ENCODE data around the gene GUCY2F.

The GUCY2F gene

DNA sequence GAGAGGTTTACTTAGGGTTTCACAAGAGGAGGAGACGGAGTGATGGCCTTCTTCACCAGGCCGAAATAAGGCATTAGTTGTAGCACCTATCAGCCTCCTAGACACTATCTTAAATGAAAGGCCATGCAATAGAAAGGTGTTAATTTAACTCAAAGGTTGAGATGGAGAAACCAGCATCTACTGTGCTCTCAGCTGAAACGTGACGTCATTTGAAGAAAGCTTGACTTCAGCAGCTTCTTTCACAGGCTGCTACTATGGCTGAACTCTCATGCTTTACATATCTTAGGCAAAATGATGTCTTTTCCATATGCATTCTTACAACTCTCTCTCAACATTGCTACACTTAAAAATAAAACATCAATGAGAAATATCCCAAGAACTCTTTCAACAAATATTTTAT, 99.6 kb downstream of the GUCY2F start:
- Histone ChIP-seq H3K27me3 (ENCODE audit: insufficient read depth, low read length) (no peaks in the 10 kb centered on the region), H3K9ac (ENCODE audit: low read length) (no peak overlapping the region), H3F3A (ENCODE audit: insufficient read depth, low read length) (no peaks in the 10 kb centered on the region), H3K4me3 (ENCODE audit: low read depth, low read length, poor library complexity, severe bottlenecking) (no peak overlapping the region), H3K9me3 (ENCODE audit: low read length) (no peaks in the 10 kb centered on the region), H2AFZ (ENCODE audit: low read length) (no peak overlapping the region), H3K4me2 (ENCODE audit: low read length) (no peak overlapping the region), H4K20me1 (ENCODE audit: insufficient read depth, low read length) (no peaks in the 10 kb centered on the region), H3K36me3 (ENCODE audit: insufficient read depth, low read length) (no peaks in the 10 kb centered on the region), H3K27ac (ENCODE audit: low read depth, low read length, poor library complexity, severe bottlenecking) (no peak overlapping the region), H3K79me2 (ENCODE audit: insufficient read depth, low read length) (no peaks in the 10 kb centered on the region), H3K9me2 (ENCODE audit: low read depth, low read length) (no peaks in the 10 kb centered on the region), H3K4me1 (ENCODE audit: insufficient read depth, low read length, severe bottlenecking) (no peaks in the 10 kb centered on the region)
- TF ChIP-seq, protein P1, sequence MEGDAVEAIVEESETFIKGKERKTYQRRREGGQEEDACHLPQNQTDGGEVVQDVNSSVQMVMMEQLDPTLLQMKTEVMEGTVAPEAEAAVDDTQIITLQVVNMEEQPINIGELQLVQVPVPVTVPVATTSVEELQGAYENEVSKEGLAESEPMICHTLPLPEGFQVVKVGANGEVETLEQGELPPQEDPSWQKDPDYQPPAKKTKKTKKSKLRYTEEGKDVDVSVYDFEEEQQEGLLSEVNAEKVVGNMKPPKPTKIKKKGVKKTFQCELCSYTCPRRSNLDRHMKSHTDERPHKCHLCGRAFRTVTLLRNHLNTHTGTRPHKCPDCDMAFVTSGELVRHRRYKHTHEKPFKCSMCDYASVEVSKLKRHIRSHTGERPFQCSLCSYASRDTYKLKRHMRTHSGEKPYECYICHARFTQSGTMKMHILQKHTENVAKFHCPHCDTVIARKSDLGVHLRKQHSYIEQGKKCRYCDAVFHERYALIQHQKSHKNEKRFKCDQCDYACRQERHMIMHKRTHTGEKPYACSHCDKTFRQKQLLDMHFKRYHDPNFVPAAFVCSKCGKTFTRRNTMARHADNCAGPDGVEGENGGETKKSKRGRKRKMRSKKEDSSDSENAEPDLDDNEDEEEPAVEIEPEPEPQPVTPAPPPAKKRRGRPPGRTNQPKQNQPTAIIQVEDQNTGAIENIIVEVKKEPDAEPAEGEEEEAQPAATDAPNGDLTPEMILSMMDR (IDR thresholded peaks at IDR 0.05; ENCODE audit: low read length): no peak
- TF ChIP-seq EZH2 (IDR thresholded peaks at IDR 0.05; ENCODE audit: borderline replicate concordance, low read length): no peak

DNA sequence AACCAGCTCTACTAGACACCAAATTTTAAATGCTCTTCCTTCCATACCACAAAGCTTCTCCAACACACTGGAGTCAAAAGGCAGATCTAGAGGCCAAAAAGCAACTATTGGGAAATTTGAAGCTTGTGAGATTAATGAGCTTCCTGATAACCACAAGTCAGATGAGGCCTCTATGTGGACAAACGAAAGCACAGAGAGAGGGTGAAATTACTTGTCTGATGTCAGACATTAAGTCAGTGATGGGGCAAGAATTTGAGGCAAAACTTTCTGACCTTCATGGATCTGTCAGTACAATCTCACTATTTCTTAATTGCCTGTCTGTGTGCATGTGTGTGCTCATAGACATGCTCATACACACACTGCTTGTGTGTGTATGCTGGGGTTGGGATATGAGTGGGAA, 103.6 kb downstream of the GUCY2F start:
- Histone ChIP-seq H3K79me2 (ENCODE audit: insufficient read depth, low read length) (no peaks in the 10 kb centered on the region), H3K4me2 (ENCODE audit: low read length) (no peak overlapping the region), H3K9me3 (ENCODE audit: low read length) (no peaks in the 10 kb centered on the region), H3K27ac (ENCODE audit: low read depth, low read length, poor library complexity, severe bottlenecking) (no peak overlapping the region), H3F3A (ENCODE audit: insufficient read depth, low read length) (no peaks in the 10 kb centered on the region), H2AFZ (ENCODE audit: low read length) (no peak overlapping the region), H3K36me3 (ENCODE audit: insufficient read depth, low read length) (no peaks in the 10 kb centered on the region), H3K4me3 (ENCODE audit: low read depth, low read length, poor library complexity, severe bottlenecking) (no peak overlapping the region), H3K4me1 (ENCODE audit: insufficient read depth, low read length, severe bottlenecking) (no peaks in the 10 kb centered on the region), H4K20me1 (ENCODE audit: insufficient read depth, low read length) (no peaks in the 10 kb centered on the region), H3K27me3 (ENCODE audit: insufficient read depth, low read length) (no peaks in the 10 kb centered on the region), H3K9me2 (ENCODE audit: low read depth, low read length) (no peaks in the 10 kb centered on the region), H3K9ac (ENCODE audit: low read length) (no peak overlapping the region)
- TF ChIP-seq, protein P1 (IDR thresholded peaks at IDR 0.05; ENCODE audit: low read length): no peak
- TF ChIP-seq EZH2 (IDR thresholded peaks at IDR 0.05; ENCODE audit: borderline replicate concordance, low read length): no peak

DNA sequence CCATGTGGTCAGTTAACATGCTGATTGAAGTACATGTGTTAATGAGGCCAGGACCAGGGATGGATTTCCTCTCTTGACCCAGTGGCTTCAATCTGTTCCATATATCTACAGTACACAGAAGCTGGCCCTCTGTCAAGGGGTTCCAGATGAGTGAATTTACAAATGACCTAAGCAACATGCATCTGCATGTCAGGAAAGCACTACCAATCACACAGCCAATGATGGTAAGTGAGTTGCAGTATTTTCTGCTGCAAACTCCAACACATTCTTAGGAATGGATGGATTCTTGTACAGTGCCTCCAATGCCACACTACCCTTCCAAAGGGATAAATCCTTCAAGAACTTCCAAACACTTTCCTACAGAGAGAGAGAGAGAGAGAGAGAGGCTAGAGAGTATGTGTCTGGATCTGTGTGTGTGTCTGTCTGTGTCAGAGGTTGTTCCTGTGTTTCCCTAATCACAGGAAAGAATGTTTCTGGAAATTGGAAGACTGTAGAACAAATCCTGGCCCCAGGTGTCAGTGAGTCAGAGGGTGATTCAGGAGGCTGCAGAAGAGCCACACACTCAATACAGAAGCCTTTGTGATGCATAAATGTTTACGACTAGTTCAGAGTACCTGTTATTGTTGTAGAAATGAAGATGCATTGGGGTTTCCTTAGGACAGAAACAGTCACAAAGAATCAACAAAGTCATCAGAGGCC, 107.5 kb downstream of the GUCY2F start:
- Histone ChIP-seq H2AFZ (ENCODE audit: low read length) (no peak overlapping the region), H3K27me3 (ENCODE audit: insufficient read depth, low read length) (no peaks in the 10 kb centered on the region), H3K27ac (ENCODE audit: low read depth, low read length, poor library complexity, severe bottlenecking) (no peak overlapping the region), H3K79me2 (ENCODE audit: insufficient read depth, low read length) (no peaks in the 10 kb centered on the region), H3K9ac (ENCODE audit: low read length) (no peak overlapping the region), H4K20me1 (ENCODE audit: insufficient read depth, low read length) (no peaks in the 10 kb centered on the region), H3K9me3 (ENCODE audit: low read length) (no peaks in the 10 kb centered on the region), H3K9me2 (ENCODE audit: low read depth, low read length) (no peaks in the 10 kb centered on the region), H3F3A (ENCODE audit: insufficient read depth, low read length) (no peaks in the 10 kb centered on the region), H3K4me2 (ENCODE audit: low read length) (no peak overlapping the region), H3K4me1 (ENCODE audit: insufficient read depth, low read length, severe bottlenecking) (no peaks in the 10 kb centered on the region), H3K36me3 (ENCODE audit: insufficient read depth, low read length) (no peaks in the 10 kb centered on the region), H3K4me3 (ENCODE audit: low read depth, low read length, poor library complexity, severe bottlenecking) (no peak overlapping the region)
- no peak for TF ChIP-seq EZH2 (IDR thresholded peaks at IDR 0.05; ENCODE audit: borderline replicate concordance, low read length)
- TF ChIP-seq, protein P1 (IDR thresholded peaks at IDR 0.05; ENCODE audit: low read length): no peak

Data from OCI-LY1 (cell line).